Naive thymus-derived CD4-positive, alpha-beta T cell (primary cell): Measurements from ENCODE around the gene NR1D2. TPM values are rescaled to one million over a fixed set of nuclear protein-coding genes. Genes with fewer than 3 reads are reported as not detected.

Experiments used
- ATAC-seq: fragments of 150-1000 bp; cut with Tn5 transposase; 2 replicates; pipeline ENCODE4 v1.10.0; 2021; ENCODE audit warnings: mild to moderate bottlenecking, moderate library complexity
- CTCF ChIA-PET: fragments of 350-600 bp; sonication (Branson Sonifier 250); formaldehyde crosslinking; loops from one replicate; lab custom pipeline; 2021; ENCODE audit warnings: antibody characterized with exemption; lab: Charles Lee
- POLR2A ChIA-PET: fragments of 350-600 bp; sonication (Branson Sonifier 250); formaldehyde crosslinking; loops from one replicate; lab custom pipeline; 2021; ENCODE audit warnings: antibody characterized with exemption, inconsistent platforms; lab: Charles Lee
- DNase-seq, 9 donors: peaks; one replicate each; pipeline versions ENCODE4 v3.0.0 to v3.0.0-alpha.2; 2020 to 2022; ENCODE audit warnings: mixed read lengths in 1 of 9
- H3K27ac ChIP-seq: one replicate; pipeline ENCODE4 v1.7.0; 2013; ENCODE audit warnings: mild to moderate bottlenecking, low read depth, low read length, moderate library complexity
- H3K27me3 ChIP-seq, 2 donors: one replicate each; pipeline ENCODE4 v1.7.0; 2013; ENCODE audit warnings: low read length in 2 of 2, mild to moderate bottlenecking in 2 of 2, moderate library complexity in 2 of 2; ENCODE audit not compliant: control insufficient read depth in 2 of 2, insufficient read depth in 2 of 2
- H3K36me3 ChIP-seq, 3 experiments: 1 replicate in 2 of 3; 2 replicates in 1 of 3; pipeline ENCODE4 v1.7.0; 2013; ENCODE audit warnings: low read length in 3 of 3, mild to moderate bottlenecking in 3 of 3, moderate library complexity in 1 of 3; ENCODE audit not compliant: insufficient read depth in 3 of 3, control insufficient read depth in 2 of 3
- H3K4me1 ChIP-seq, 2 donors: one replicate each; pipeline ENCODE4 v1.7.0; 2013; ENCODE audit warnings: low read length in 2 of 2, mild to moderate bottlenecking in 2 of 2, moderate library complexity in 1 of 2; ENCODE audit not compliant: control insufficient read depth in 2 of 2, insufficient read depth in 2 of 2
- H3K4me3 ChIP-seq: 2 replicates; pipeline ENCODE4 v1.7.0; 2013; ENCODE audit warnings: mild to moderate bottlenecking, low read length
- H3K9me3 ChIP-seq, 3 experiments: 1 replicate in 2 of 3; 2 replicates in 1 of 3; pipeline ENCODE4 v1.7.0; 2013; ENCODE audit warnings: low read length in 3 of 3; ENCODE audit not compliant: control insufficient read depth in 2 of 3
- H3K27ac Mint-ChIP-seq, 9 donors: one replicate each; pipeline ENCODE4 v1.8.0; 2020 to 2022; ENCODE audit warnings: mixed read lengths in 9 of 9, mild to moderate bottlenecking in 8 of 9, moderate library complexity in 5 of 9, inconsistent platforms in 2 of 9
- H3K27me3 Mint-ChIP-seq, 5 donors: one replicate each; pipeline ENCODE4 v1.8.0; 2021 to 2022; ENCODE audit warnings: mixed read lengths in 5 of 5, mild to moderate bottlenecking in 1 of 5
- H3K36me3 Mint-ChIP-seq, 5 donors: one replicate each; pipeline ENCODE4 v1.8.0; 2020 to 2022; ENCODE audit warnings: mixed read lengths in 5 of 5, mild to moderate bottlenecking in 3 of 5, inconsistent platforms in 1 of 5
- H3K4me1 Mint-ChIP-seq, 7 donors: one replicate each; pipeline ENCODE4 v1.8.0; 2020 to 2022; ENCODE audit warnings: mixed read lengths in 7 of 7, mild to moderate bottlenecking in 3 of 7, inconsistent platforms in 1 of 7
- H3K4me3 Mint-ChIP-seq, 10 donors: one replicate each; pipeline ENCODE4 v1.8.0; 2020 to 2022; ENCODE audit warnings: mild to moderate bottlenecking in 10 of 10, mixed read lengths in 10 of 10, moderate library complexity in 6 of 10, inconsistent platforms in 2 of 10
- H3K9me3 Mint-ChIP-seq, 11 donors: one replicate each; pipeline ENCODE4 v1.8.0; 2020 to 2022; ENCODE audit warnings: mixed read lengths in 11 of 11, mild to moderate bottlenecking in 4 of 11, inconsistent platforms in 1 of 11, moderate library complexity in 1 of 11
- intact Hi-C, 2 donors: fragments of 100-400 bp; cut with micrococcal nuclease; formaldehyde crosslinking; loops; one replicate each; pipeline ENCODE4 v1.15.1; 2023
- polyA plus RNA-seq, 2 donors: library from polyadenylated mRNA; unstranded; fragments of 300-500 nt; fragmentation: Illumina TruSeq; gene quantifications; one replicate each; pipeline ENCODE4 v1.2.3, GENCODE V29; 2021
- total RNA-seq, 6 experiments: library from RNA in 5 of 6; stranded (reverse) in 5 of 6; gene quantifications; 1 replicate in 5 of 6; 2 replicates in 1 of 6; pipeline ENCODE4 v1.2.3 and lab custom pipeline; 2021 to 2026

Gene NR1D2
- total and polyA plus RNA-seq, 7 experiments from 2014 or later: 6.7 to 97.7 (median 53.0) TPM

GRCh38 chr3:23913182-23913581 is 31.9 kb upstream of the NR1D2 start:
- Histone ChIP-seq H3K4me1 (peaks cover 9% of the 10 kb centered on the region in 2 donors), H3K36me3 (peaks cover 0 to 12% (median 6%) of the 10 kb centered on the region in 3 experiments), H3K27ac (no peak overlapping the region), H3K4me3 (no peak overlapping the region), H3K27me3 (no peaks in the 10 kb centered on the region), H3K9me3 (no peaks in the 10 kb centered on the region)
- H3K27ac Mint-ChIP-seq: no peak overlapping the region
- ATAC-seq: no peak
- H3K9me3 Mint-ChIP-seq: no peaks in the 10 kb centered on the region
- peaks cover 6 to 22% (median 12%) of the 10 kb centered on the region in 5 donors for H3K36me3 Mint-ChIP-seq
- H3K27me3 Mint-ChIP-seq: peaks cover 0 to 4% (median 0%) of the 10 kb centered on the region in 5 donors
- peaks cover 17 to 31% (median 26%) of the 10 kb centered on the region in 7 donors for H3K4me1 Mint-ChIP-seq
- POLR2A ChIA-PET: no interaction called here
- no peak overlapping the region for H3K4me3 Mint-ChIP-seq
- CTCF ChIA-PET: no interaction called here
- intact Hi-C loops: loop anchor here (10.0 kb wide), 3 partner anchors 708 to 1872 kb away; partner anchors contain the start of genes UBE2E2 (in 2 of the 2), NGLY1 (in 1 of the 2) and TOP2B (in 1 of the 2)
- no peak for DNase-seq

GRCh38 chr3:23913873-23914743 is 31.0 kb upstream of the NR1D2 start:
- Histone ChIP-seq H3K9me3 (no peaks in the 10 kb centered on the region), H3K27me3 (no peaks in the 10 kb centered on the region), H3K36me3 (peaks cover 0 to 21% (median 14%) of the 10 kb centered on the region in 3 experiments), H3K27ac (no peak overlapping the region), H3K4me1 (peaks cover 14 to 18% of the 10 kb centered on the region in 2 donors), H3K4me3 (no peak overlapping the region)
- Mint-ChIP-seq H3K27me3 (peaks cover 0 to 4% (median 0%) of the 10 kb centered on the region in 5 donors), H3K27ac (peak overlapping the region in 1 of 9 donors; percentile 2), H3K9me3 (no peaks in the 10 kb centered on the region), H3K4me1 (peaks cover 26 to 40% (median 36%) of the 10 kb centered on the region in 7 donors), H3K4me3 (peak overlapping the region in 1 of 10 donors; percentile 92), H3K36me3 (peaks cover 10 to 31% (median 22%) of the 10 kb centered on the region in 5 donors)
- CTCF ChIA-PET: interaction anchor here (0.7 kb wide), 1 partner anchor 26 kb away, joined by 3 read pairs; no protein-coding TSS in a partner anchor
- intact Hi-C loops: loop anchor here (10.0 kb wide), 3 partner anchors 709 to 1871 kb away; partner anchors contain the start of genes UBE2E2 (in 2 of the 2), NGLY1 (in 1 of the 2) and TOP2B (in 1 of the 2)
- POLR2A ChIA-PET: no interaction called here
- ATAC-seq (no peak), DNase-seq (no peak)

DNA sequence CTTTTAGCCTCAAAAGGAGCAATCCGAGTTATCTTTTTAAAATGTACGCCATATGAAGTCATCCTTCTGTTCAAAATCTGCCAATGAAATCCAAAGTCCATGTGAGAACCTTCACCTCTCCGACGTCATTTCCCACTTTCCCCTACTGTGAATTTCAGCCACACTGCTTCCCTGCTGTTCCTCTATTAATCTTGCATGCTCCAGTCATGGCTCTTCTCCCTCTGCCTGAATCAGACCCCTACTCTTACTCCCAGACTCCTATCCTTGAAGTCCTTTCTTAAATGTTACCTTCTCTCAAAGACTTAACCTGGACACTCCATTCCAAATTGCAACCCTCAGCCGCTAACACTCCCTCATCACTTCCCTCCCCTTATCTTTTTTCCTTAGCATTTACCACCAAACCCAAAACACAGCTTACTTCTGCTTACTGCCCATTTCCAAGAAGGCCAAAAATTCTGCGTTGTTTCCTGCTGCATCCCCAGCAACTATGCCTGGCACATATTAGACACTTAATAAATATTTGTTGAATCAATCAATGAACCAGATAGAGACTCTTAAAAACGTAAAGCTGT is 29.5 kb upstream of the NR1D2 start:
- peaks cover 0 to 31% (median 22%) of the 10 kb centered on the region in 3 experiments for H3K36me3 ChIP-seq
- no peaks in the 10 kb centered on the region for H3K9me3 ChIP-seq
- Mint-ChIP-seq H3K36me3 (peaks cover 11 to 37% (median 26%) of the 10 kb centered on the region in 5 donors), H3K4me1 (peaks cover 33 to 52% (median 49%) of the 10 kb centered on the region in 7 donors), H3K9me3 (no peaks in the 10 kb centered on the region), H3K4me3 (peak overlapping the region; percentile 92 to 100 (median 98)), H3K27me3 (peaks cover 0 to 4% (median 0%) of the 10 kb centered on the region in 5 donors), H3K27ac (peak overlapping the region in 7 of 9 donors; percentile 21 to 99 (median 98))
- intact Hi-C loops: loop anchor here (1.0 to 10.0 kb wide), 7 partner anchors 27 to 1869 kb away; partner anchors contain the start of genes NGLY1 (in 2 of the 2), TOP2B (in 2 of the 2) and UBE2E2 (in 2 of the 2)
- peaks cover 14 to 18% of the 10 kb centered on the region in 2 donors for H3K4me1 ChIP-seq
- H3K4me3 ChIP-seq: no peak overlapping the region
- H3K27me3 ChIP-seq: no peaks in the 10 kb centered on the region
- CTCF ChIA-PET: interaction anchor here (0.6 to 1.3 kb wide), 3 partner anchors 27 to 85 kb away, joined by 3 to 10 read pairs (median 7); no protein-coding TSS in a partner anchor
- DNase-seq: no peak
- H3K27ac ChIP-seq: peak overlapping the region; percentile 83
- POLR2A ChIA-PET: interaction anchor here (0.6 to 5.9 kb wide), 5 partner anchors 8 to 712 kb away, joined by 3 to 86 read pairs (median 9); partner anchors contain the start of gene UBE2E2
- ATAC-seq: no peak

- H3K4me1 Mint-ChIP-seq: peaks cover 33 to 52% (median 49%) of the 10 kb centered on the region in 7 donors
- no peak for DNase-seq
Measured at GRCh38 chr3:23916152-23916885, 28.8 kb upstream of the NR1D2 start.

DNA sequence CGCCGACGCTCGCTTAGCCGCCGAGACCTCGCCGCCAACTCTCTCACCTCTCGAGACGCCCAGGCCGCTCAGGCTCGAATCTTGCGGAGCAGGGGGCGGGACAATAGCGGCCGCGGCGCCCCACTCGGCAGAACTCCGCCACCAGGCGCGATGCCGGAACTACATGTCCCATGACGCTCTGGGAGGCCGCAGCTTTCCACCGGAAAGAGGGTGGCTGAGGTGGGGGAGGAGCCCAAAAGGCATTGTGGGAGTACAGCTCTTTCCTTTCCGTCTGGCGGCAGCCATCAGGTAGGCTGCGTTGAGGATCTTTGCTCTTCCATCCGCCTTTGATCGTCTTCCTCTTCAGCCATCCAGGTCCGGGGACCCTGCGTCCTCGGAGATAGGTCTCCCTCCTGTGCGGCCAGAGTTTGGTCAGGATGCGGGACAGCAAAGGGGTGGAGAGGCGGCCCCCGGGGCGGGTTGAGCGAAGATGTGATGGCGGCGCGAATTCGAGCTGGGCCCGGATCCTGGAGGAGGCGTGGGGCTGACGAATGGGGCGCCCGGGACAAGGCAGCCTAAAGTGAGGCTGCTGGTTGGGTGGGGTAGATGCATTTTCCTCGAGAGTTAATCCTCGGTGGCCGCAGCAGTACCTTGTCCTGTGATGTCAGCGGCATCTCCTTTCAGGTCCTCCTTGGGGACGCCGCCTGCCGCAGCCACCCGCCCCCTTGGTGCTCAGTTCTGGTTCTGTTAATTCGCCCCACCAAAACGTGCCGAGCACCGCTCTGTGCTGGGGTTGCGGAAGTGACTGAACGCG is 28.0 kb upstream of the NR1D2 start, which contains the start of the genes NKIRAS1 and RPL15:
TSS of gene NKIRAS1 (minus strand) at position 105 of the 793 bp plus-strand sequence. CDS start 6,086 bp downstream, outside the sequence.
TSS of gene RPL15 (plus strand) at position 247 of the 793 bp plus-strand sequence. CDS start 728 bp downstream, outside the sequence.
- peak; percentile 97 for ATAC-seq
- peaks cover 0 to 4% (median 0%) of the 10 kb centered on the region in 5 donors for H3K27me3 Mint-ChIP-seq
- H3K36me3 ChIP-seq: peaks cover 0 to 36% (median 22%) of the 10 kb centered on the region in 3 experiments
- DNase-seq: peak; percentile 90 to 98 (median 97)
- peak within 1 kb of the TSS; percentile 92 to 100 (median 98) for H3K4me3 Mint-ChIP-seq
- intact Hi-C loops: loop anchor here (1.0 to 10.0 kb wide), 10 partner anchors 28 to 1868 kb away; partner anchors contain the start of genes NGLY1 (in 2 of the 2), NR1D2 (in 2 of the 2), TOP2B (in 2 of the 2) and UBE2E2 (in 2 of the 2)
- H3K9me3 Mint-ChIP-seq: no peaks in the 10 kb centered on the region
- no peaks in the 10 kb centered on the region for H3K27me3 ChIP-seq
- H3K36me3 Mint-ChIP-seq: peaks cover 11 to 40% (median 25%) of the 10 kb centered on the region in 5 donors
- peaks cover 14 to 18% of the 10 kb centered on the region in 2 donors for H3K4me1 ChIP-seq
- ChIA-PET CTCF (interaction anchor here (0.9 to 1.3 kb wide), 4 partner anchors 27 to 83 kb away, joined by 3 to 7 read pairs (median 4); no protein-coding TSS in a partner anchor), POLR2A (interaction anchor here (0.6 to 5.9 kb wide), 22 partner anchors 9 to 1872 kb away, joined by 3 to 86 read pairs (median 5); partner anchors contain the start of genes OXSM and UBE2E2)
- H3K27ac ChIP-seq: peak within 1 kb of the TSS; percentile 83
- peak within 1 kb of the TSS; percentile 97 to 99 (median 98) for H3K27ac Mint-ChIP-seq
- no peaks in the 10 kb centered on the region for H3K9me3 ChIP-seq
- peaks cover 33 to 52% (median 49%) of the 10 kb centered on the region in 7 donors for H3K4me1 Mint-ChIP-seq
- H3K4me3 ChIP-seq: peak within 1 kb of the TSS; percentile 88

More at GRCh38 chr3:23916152-23916885, 28.8 kb upstream of the NR1D2 start:
- H3K27ac Mint-ChIP-seq: peak overlapping the region; percentile 97 to 99 (median 98)
- Histone ChIP-seq H3K27ac (peak overlapping the region; percentile 83), H3K36me3 (peaks cover 0 to 35% (median 22%) of the 10 kb centered on the region in 3 experiments), H3K4me1 (peaks cover 14 to 18% of the 10 kb centered on the region in 2 donors), H3K27me3 (no peaks in the 10 kb centered on the region), H3K9me3 (no peaks in the 10 kb centered on the region), H3K4me3 (peak overlapping the region; percentile 88)
- POLR2A ChIA-PET: interaction anchor here (0.6 to 5.9 kb wide), 21 partner anchors 9 to 1873 kb away, joined by 3 to 86 read pairs (median 5); partner anchors contain the start of genes OXSM and UBE2E2
- intact Hi-C loops: loop anchor here (1.0 to 10.0 kb wide), 7 partner anchors 28 to 1868 kb away; partner anchors contain the start of genes NGLY1 (in 2 of the 2), TOP2B (in 2 of the 2) and UBE2E2 (in 2 of the 2)
- peak overlapping the region; percentile 92 to 100 (median 98) for H3K4me3 Mint-ChIP-seq
- H3K9me3 Mint-ChIP-seq: no peaks in the 10 kb centered on the region
- H3K27me3 Mint-ChIP-seq: peaks cover 0 to 4% (median 0%) of the 10 kb centered on the region in 5 donors
- ATAC-seq: peak; percentile 50
- CTCF ChIA-PET: interaction anchor here (0.6 to 1.3 kb wide), 5 partner anchors 28 to 84 kb away, joined by 3 to 7 read pairs (median 3); no protein-coding TSS in a partner anchor
- peaks cover 11 to 40% (median 25%) of the 10 kb centered on the region in 5 donors for H3K36me3 Mint-ChIP-seq
